Kidney glomerular epithelial cell (primary cell): ENCODE data around the gene FIBCD1.

Experiments
- DNase-seq: peaks from one replicate; lab custom pipeline; 2025; lab: John Stamatoyannopoulos, UW

Gene FIBCD1

DNA sequence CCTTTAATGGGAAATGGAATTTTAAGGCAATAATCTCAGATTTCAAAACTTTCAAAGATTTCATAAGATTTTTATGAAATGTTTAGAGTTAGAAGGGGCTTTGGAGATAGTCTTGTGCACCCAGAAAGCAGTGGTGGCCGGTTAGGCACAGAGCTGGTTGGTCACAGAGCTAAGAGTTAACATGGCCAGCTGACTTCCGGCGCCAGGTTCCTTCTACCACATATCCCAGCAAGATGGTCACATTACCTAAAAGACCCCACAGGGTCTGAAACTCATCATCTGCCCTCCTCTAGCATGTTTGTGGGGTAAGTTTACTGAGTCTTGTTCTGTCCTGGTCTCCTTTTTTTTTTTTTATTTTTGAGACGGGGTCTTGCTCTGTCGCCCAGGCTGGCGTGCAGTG, 61.7 kb downstream of the FIBCD1 start:
- DNase-seq = no peak

DNA sequence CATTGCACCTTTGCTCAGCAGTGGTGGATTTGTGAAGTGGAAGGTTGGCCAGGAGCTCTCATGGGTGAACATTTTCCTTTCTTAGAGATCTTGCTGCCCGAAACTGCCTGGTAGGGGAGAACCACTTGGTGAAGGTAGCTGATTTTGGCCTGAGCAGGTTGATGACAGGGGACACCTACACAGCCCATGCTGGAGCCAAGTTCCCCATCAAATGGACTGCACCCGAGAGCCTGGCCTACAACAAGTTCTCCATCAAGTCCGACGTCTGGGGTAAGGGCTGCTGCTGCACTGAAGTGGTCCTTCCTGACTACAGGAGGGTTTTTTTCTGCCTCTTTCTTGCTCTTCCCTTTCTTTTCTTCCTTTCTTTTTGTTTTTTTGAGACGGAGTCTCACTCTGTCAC, 64.3 kb downstream of the FIBCD1 start:
- no peak for DNase-seq

DNA sequence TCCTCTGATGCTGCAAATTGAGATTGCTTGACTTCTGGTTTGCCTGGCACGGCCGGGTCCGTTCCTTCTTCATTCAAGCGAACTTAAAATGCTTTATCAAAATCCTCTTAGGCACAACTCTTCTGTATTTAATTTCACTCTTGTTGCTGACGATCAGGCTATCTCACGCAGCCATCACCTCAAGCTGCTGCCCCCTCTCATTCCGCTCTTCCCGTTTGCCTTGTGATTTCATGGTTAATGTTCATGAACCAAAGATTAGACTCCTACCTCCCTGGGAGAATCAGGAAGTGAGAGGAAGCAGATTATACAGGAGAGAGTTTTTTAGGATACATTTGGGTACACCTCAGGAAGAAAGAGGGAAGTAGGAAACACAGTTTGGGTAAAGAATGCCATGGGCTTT, 65.1 kb downstream of the FIBCD1 start:
- no peak for DNase-seq

DNA sequence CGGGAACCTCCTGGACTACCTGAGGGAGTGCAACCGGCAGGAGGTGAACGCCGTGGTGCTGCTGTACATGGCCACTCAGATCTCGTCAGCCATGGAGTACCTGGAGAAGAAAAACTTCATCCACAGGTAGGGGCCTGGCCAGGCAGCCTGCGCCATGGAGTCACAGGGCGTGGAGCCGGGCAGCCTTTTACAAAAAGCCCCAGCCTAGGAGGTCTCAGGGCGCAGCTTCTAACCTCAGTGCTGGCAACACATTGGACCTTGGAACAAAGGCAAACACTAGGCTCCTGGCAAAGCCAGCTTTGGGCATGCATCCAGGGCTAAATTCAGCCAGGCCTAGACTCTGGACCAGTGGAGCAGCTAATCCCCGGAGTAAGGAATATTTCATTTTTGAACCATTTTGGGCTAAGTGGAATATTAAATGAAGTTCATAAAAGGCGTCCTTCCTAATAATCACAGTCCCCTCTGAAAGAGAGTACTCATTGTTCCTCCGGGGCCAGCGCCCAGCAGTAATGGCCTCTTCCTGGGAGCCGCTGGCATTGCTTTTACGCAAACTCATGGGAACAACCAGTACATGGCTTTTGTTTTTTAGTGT, 66.0 kb downstream of the FIBCD1 start:
- DNase-seq = no peak

DNA sequence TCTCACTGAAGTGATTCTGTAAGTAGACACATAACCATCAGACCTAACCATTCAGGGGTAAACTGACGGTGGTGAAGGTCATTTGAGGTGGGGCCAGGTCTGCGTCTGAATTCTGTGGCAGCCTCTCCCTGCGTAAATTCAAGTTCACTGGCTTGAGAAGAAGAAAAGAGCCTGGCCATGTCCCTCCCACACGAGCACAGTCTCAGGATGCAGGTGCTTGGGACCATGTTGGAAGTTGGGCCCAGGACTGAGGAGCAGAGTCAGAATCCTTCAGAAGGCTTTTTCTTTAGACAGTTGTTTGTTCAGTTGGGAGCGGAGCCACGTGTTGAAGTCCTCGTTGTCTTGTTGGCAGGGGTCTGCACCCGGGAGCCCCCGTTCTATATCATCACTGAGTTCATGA, 66.5 kb downstream of the FIBCD1 start:
- DNase-seq = no peak

DNA sequence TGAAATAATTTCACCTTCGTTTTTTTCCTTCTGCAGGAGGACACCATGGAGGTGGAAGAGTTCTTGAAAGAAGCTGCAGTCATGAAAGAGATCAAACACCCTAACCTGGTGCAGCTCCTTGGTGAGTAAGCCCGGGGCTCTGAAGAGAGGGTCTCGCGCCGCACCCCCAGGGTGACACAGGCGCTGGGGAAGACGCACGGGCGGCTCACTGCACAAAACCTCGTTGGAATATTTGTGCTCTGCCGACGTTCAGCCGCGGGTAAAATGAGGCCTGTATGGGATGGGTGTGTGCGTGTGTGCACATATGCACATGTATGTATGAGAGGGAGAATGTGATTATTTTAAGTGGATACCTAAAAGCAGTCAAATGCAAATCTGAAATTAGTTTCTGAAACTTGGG, 67.0 kb downstream of the FIBCD1 start:
- no peak for DNase-seq

DNA sequence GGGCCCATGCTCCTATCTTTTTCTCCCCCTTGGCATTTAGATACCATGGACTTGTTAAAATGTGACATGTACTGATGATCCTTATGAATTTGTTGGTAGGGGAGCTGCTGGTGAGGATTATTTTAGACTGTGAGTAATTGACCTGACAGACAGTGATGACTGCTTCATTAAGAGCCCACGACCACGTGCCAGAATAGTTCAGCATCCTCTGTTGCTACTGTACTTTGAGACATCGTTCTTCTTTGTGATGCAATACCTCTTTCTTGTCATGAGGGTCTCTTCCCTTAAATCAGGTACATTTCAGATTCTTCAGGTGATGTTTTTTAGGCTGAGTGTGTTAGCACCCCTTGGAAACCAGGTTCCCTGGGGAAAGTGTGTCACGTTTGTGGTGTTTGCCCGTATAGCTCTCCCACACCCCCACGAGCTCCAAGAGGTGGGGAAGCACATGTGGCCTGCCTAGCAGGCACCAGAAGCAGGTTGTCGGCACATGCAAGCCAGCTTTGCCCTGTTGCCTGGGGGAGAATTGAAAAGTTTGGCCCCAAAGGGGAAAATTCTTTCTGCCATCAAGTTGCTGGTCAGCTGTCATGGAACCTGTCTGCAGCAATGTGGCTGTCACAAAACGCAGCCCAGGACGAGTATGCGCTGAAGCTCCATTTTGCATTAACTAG, 67.5 kb downstream of the FIBCD1 start:
- DNase-seq = no peak

DNA sequence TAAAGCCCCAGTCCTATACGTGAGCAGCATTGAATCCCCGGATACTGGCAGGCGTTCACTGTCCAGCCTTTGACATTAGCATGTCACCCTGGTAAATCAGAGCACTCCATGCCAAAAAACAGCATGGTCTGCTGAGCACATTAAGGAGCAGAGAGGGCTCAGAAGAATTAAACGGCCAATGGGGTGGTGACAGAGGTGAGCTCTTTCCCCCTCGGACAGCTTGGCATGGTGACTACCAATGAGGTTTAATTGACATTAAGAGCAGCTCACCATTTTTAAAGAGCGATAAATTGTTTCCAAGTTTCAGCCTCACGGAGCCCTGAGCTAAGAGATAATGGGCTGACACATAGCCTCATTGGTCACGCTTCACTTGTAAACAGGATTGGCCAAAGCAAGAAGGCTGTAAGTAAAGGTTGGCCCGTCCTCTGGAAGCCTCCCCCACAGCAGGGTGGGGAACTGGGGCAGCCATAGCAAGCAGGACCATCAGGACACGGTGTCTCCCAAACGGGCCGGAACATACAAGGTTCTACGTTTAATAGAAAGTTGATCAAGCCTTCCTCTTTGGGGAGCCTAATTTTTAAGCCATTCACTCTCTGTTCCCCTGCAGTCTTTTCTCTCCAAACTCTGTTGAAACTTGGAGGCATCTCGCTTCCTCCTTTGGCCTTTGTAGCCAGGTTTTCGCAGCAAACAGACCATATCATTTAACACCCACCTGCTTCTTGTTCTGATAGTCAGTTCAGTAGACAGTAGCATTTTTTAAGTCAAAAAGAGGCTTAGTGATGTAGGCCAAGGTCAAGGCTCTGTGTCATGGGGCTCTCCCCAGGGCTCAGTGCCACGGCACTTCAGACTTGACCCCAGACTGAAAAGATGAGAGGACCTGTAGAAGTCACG, 68.3 kb downstream of the FIBCD1 start:
- DNase-seq = peak; percentile 72

DNA sequence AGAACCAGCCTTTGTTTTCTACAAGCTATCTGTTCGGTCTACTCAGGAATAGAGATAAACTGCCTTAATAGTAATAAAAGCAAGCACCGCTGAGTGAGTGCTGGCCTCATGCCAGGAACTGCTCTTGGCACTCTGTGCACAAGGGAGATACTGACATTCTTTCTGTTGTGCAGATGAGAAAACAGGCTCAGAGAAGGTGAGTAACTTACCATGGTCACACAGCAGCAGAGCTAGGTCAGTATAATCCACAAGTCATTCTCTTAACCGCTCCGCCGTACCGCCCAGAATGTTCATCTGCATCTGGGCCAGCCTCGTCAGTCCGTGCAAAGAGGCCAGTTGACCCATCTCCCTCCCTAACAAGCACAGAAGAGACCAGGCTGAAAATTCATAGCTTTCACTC, 69.8 kb downstream of the FIBCD1 start:
- peak; percentile 1 for DNase-seq

DNA sequence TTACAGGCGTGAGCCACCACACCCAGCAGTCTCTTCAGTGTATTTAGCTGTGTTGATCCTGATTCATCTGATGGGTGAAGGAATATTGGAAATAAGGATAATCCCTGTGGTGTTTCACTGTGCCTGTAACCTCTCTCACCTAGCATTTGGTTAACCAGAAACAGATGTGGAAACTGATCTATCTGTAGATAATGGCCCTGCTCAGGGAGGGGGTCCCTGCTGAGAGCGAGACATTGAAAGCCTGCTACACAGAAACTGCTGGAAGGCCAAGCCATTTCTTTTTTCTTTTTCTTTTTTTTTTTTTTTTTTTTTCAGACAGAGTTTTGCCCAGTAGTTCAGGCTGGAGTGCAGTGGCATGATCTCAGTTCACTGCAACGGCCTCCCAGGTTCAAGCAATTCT, 70.8 kb downstream of the FIBCD1 start:
- DNase-seq = no peak

DNA sequence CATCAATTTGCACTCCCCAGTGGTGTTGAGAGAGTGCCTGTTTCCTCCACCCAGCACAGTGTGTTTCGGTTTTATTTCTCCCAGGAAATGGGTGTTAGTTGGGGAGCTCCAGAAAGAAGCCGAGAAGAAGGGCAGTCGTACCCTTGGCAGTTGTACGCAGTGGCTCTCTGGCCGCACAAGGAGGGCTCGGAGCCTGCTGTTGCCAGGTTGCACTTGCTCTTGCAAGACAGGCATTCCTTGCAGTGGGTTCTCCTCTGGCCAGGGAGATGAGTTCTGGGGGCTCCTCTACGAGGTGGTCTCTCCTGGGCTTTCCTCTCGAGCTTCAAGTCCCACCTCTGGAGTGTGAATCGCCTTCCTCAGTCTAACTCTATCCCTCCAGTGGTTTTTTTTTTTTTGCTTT, 71.5 kb downstream of the FIBCD1 start:
- DNase-seq = no peak

DNA sequence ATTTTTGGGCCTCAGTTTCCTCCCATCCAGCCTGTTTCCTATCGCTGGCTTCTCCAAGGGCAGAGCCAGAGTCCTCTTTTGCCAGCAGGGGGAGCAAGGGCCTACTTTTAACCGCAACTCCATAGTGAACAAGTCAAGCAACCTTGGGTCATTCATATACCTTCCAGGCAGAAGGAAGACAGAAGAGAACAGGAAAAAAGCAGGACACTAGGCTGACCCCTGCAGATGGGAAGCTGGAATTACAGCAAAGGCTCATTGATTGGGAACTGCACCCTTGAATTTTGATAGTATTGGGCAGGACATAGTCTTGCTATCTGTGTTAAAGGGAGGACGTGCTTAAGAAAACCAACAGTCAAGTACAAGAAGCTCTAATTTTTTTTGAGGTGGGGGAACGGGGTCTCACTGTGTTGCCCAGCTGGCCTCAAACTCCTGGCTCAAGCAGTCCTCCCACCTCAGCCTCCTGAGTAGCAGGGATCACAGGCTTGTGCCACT, 72.5 kb downstream of the FIBCD1 start:
- DNase-seq = peak; percentile 91

DNA sequence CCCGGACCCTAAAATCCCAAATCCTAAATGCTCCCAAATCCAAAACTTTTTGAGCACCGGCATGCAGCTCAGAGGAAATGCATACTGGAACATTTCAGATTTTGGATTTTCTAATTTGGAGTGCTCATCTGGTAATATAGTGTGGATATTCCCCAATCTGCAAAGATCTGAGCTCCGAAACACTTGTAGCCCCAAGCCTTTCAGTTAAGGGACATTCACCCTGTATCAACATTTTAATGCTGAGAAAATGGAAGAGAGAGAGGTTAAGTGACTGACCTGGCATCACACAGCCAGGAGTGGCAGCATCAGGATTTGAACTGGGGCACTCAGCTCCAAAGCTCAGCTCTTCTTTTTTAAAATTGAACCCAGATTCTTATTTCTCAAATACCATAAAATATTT, 73.1 kb downstream of the FIBCD1 start:
- DNase-seq = no peak

DNA sequence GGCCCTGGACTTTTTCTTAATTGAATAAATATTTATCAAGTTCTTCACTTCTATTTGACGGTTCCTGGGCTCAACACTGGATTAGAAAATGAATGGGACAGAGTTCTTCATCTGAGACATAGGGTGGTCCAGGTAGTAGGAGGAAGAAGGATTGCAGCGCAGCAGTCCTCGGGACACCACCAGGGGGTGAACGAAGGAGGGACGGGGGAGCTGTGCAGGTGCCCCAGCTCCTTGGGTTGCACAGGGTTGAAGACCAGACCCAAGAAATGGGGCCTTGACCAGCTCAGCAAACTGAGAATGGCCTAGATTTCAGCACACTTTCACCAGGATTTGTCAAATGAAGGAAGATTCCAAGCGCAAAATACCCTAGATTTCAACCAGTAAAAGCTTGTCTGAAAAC, 74.5 kb downstream of the FIBCD1 start:
- no peak for DNase-seq

DNA sequence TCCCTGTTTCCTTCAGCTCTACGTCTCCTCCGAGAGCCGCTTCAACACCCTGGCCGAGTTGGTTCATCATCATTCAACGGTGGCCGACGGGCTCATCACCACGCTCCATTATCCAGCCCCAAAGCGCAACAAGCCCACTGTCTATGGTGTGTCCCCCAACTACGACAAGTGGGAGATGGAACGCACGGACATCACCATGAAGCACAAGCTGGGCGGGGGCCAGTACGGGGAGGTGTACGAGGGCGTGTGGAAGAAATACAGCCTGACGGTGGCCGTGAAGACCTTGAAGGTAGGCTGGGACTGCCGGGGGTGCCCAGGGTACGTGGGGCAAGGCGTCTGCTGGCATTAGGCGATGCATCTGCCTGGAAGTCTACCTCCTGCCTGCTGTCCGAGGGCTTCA, 76.3 kb downstream of the FIBCD1 start:
- DNase-seq = no peak

DNA sequence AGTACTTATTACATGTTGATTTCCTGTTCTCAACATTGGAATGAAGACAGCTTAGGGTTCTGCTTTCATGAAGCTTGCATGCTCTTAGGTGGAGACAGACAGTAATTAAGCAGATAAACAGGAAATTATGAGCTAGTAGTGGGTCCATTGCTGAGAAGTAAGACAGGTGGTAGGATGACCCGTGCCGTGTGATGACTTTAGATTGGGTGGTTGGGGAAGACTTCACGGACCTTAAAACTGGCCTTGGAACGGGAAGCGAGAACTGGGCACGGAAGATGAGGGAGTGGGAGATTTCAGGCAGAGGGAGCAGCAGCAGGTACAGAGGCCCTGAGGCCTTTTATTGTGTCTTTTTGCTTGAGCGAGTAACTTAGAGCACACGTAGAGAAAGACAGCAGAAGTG, 76.8 kb downstream of the FIBCD1 start:
- no peak for DNase-seq

DNA sequence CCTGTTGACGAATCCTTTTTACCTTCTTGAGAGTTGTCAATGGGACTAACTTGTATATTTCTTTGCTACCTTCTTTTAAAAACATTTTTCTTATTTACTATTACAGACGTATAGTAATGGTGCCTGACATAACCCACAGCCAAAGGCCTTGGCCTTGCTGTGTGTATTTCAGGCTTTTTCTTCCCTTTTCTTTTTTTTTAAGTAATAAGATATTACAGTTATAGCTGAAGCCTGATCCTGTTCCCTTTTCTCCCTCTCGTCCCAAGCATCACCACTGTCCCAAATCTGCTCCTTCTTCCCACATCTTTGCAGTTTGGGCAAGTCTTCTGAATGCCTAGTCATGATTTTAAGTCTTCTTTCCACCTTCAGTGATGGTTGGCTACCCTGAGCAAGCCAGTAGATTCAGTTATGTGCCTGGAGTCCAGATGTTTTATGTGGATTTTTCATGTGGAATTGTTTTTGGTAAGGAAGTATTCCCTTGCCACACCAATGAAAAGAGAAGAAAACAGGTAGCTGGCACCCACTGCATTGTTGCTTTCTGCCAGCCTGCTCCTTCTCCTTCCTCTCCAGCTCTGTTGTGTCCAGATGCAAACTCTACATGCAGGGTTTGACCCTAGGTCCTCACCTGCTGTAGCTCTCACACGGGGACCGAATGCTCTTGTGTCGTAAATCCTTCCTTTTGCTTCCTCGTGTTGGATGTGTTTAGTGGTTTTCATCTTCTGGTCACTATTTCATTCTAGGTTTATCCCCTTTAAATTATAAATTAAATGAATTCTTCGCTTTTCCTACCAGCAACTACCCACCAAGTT, 77.5 kb downstream of the FIBCD1 start:
- DNase-seq = no peak

DNA sequence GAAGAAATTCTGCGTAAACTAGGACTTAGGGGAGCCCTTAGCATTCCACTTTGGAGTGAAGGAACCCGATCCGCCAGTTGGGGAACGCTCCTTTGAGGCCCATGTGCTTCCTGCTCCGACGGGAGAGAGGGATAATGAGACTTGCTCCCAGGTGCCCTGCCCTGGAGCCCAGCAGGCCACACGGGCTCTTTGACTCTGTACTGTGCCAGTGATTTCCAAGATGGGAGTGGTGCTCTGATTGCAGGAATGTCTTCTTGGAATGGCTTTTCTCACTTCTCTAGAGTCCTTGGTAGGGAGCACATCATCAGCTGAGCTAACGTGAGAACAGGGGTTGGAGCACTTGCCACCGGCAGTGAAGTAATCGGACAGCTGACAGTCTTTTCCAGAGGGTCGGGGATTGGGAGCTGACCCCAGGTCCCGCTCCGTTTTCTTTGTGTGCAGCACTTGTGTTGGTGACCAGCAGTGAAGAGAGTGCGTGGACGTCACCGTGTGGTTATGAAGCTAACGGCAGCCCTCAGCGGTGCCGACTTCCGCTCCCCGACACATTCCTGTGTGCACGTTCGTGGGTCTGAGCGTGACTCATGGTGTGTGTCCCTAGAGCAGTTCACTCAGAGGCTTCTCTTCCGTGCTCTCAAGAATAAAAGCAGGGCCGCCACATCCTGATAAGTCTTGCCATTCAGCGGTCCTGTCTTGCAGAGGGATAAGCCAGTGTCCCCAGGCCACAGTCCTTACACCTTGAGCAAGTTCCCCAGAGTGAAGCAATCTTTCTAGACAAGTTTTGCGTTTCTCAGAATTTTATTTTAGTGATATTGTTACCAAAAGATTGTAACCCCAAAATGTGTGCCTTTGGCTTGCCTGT, 78.4 kb downstream of the FIBCD1 start:
- peak; percentile 90 for DNase-seq

DNA sequence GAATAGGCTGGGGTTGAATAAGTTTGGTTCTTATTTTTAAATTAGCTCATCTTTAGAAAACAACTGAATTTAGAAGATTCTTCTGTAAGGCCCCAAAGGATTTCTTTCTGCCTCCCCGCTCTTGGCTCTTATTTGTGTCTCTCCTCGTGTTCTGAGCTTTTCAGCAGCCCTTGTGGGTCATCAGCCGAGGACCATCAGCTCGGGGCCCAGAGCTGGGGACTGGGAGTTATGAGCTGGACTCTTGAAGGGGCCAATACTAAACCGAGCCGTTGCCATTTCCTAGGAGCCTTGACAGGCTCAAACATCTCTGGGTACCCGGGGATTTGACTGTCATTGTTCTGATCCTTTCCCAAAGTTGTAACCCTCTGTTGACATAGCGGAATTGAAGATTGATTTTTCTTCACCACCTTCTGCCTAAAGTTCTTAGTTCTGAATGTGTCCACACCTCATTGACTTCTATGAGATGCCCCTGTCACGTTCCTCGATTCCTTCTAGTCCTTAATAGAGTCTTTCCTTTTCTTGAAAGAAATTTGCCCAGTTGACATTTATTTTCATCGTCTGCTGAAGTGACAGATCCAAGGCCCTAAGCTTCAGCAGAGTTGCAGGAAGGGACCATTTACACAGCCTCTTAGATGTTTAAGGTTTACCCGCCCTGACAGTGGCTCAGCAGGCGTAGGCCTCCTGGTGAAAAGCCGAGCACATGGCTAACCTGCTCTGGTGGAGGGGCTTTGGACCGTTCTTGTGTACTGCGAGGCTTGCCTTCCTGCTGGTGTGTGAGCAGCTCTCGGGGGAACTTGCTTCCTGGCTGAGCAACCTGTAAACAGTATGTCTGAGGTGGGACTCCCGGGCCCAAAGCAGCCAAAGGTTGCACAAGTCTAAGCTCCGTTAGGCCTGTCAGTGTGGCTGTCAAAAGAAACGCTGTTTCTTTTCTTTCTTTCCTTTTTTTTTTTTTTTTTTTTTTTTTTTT, 80.0 kb downstream of the FIBCD1 start:
- no peak for DNase-seq
